ENCODE data around the gene IRF2BPL. TPM values are rescaled to one million over a fixed set of nuclear protein-coding genes. Genes with fewer than 3 reads are reported as not detected.

Gene IRF2BPL
- total RNA-seq, 1 donor from 2014 or later, result 70.2 TPM

DNA sequence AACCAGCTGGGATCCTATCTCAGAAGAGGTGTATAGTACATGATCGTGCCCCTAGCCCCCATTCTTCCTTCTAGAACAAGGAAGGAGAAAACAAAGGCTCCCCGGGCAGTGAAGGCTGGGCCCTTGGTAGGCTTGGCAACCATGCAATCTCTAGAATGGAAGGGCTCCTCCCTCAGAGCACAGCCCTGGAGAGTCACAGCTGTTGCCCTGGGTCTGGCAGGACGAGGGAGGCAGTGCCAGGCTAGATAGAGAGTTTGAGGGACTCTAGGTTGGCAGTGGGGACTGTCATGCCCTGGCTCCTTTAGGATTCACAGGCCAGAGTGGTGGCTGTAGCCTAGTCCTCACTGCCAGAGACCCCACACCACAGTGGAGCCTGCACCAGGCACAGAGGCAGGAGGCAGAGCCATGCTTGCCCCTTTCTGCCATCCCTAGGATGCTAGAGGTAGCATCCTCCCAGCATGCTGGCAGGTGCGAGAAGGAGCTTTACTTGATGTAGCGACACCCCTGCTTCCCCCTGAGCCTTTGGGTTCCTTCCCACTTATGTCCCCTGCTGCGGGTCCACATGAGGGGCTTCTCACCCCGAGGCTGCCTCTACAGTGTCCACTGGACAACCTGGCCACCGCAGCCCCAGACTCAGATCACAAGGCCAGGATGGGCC lies 36.1 kb upstream of the IRF2BPL start:
- no peak for DNase-seq (ENCODE audit: low read depth)
- Histone ChIP-seq H3K4me3 (ENCODE audit: low read depth, low read length) (no peak overlapping the region), H3K27me3 (ENCODE audit: control insufficient read depth, insufficient read depth, low read length) (no peaks in the 10 kb centered on the region), H3K36me3 (ENCODE audit: control insufficient read depth, insufficient read depth, low read length) (no peaks in the 10 kb centered on the region)
- TF ChIP-seq CTCF (IDR thresholded peaks at IDR 0.05; ENCODE audit: insufficient read depth, low read length, poor library complexity, severe bottlenecking), result no peak

GRCh38 chr14:77063571-77064171 lies 35.2 kb upstream of the IRF2BPL start:
- TF ChIP-seq CTCF (IDR thresholded peaks at IDR 0.05; ENCODE audit: insufficient read depth, low read length, poor library complexity, severe bottlenecking), result no peak
- H3K4me3 ChIP-seq (ENCODE audit: low read depth, low read length), result no peak overlapping the region
- H3K36me3 ChIP-seq (ENCODE audit: control insufficient read depth, insufficient read depth, low read length), result no peaks in the 10 kb centered on the region
- H3K27me3 ChIP-seq (ENCODE audit: control insufficient read depth, insufficient read depth, low read length), result no peaks in the 10 kb centered on the region
- DNase-seq (ENCODE audit: low read depth), result no peak

DNA sequence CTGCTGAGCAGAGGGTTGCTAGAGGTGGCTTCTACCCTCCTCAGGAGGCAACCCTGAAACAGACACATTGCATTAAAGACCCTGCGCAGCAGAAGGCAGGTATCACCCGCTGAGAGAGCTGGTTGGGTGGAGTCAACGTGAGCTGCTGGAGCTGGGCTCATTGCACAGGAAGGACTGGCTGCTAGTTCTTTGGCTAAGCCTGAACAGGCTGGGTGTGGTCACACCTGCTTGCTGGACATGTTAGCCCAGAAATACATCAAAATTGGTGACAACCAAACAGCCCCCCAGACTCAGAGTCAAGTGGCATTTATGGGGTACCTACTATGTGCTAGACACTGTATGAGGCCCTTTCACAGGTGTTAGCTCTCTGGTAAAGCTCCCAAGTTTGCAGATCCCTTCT lies 33.8 kb upstream of the IRF2BPL start:
- no peaks in the 10 kb centered on the region for H3K36me3 ChIP-seq (ENCODE audit: control insufficient read depth, insufficient read depth, low read length)
- no peaks in the 10 kb centered on the region for H3K27me3 ChIP-seq (ENCODE audit: control insufficient read depth, insufficient read depth, low read length)
- no peak for TF ChIP-seq CTCF (IDR thresholded peaks at IDR 0.05; ENCODE audit: insufficient read depth, low read length, poor library complexity, severe bottlenecking)
- H3K4me3 ChIP-seq (ENCODE audit: low read depth, low read length), result no peak overlapping the region
- no peak for DNase-seq (ENCODE audit: low read depth)

DNA sequence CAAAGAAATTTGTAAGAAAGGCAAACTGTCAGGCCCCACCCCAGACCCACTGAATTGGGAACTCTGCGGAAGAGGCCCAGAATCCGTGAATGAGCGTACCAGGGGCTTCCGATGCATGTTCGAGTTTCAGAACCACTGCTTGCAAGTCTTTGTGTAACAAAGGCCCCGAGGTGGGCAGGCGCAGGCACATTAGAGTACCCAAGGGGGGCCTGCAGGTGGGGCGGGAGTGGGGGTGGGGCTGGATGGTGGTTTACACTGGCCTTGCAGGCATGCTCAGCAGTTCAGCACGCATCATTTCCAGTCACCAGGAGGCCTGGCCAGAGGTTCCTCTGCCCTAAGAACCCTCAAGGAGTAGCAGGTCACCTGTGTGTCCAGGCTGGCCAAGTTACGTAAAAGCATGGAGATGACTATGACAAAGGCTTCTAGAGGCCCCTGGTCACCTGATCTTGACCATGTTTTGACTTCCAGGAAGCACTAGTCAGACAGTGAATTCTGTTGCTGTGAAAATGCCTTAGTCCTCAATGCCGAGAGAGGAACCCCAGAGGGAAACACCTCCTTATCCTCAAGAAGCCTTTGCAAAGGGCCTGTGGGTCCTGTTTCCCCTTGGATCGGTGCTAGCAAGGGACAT lies 33.2 kb upstream of the IRF2BPL start:
- Histone ChIP-seq H3K4me3 (ENCODE audit: low read depth, low read length) (no peak overlapping the region), H3K27me3 (ENCODE audit: control insufficient read depth, insufficient read depth, low read length) (no peaks in the 10 kb centered on the region), H3K36me3 (ENCODE audit: control insufficient read depth, insufficient read depth, low read length) (no peaks in the 10 kb centered on the region)
- TF ChIP-seq CTCF (IDR thresholded peaks at IDR 0.05; ENCODE audit: insufficient read depth, low read length, poor library complexity, severe bottlenecking), result no peak
- no peak for DNase-seq (ENCODE audit: low read depth)

DNA sequence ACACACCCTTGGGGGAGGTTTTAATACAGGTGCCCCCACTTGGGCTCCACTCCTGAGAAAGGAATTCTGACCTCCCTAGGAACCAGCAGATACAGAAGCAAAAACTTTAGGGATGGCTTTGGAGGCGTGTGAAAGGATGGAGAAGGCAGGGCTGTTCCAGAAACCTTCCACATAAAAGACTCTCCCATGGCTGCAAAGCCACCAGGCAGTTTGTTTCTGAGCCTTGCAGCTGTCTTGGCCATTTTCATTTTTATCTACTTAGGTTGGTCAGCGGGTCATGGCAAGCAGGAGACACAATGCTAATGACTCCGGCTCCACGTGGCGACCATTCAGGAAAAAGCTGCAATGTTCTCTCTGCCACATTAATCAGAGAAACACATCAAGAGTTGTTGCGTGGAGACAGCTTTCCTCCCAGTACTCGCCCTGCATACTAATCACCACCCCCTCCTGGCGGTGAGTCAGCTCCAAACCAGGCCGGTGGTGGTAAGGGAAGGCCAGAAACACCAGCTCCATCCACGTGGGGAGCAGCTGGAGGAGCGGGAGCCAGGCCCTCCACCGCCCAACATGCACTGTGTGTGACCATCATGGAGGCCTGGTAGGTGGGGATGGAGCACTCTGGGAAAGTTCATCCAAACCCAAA lies 30.9 kb upstream of the IRF2BPL start:
- TF ChIP-seq CTCF (IDR thresholded peaks at IDR 0.05; ENCODE audit: insufficient read depth, low read length, poor library complexity, severe bottlenecking), result peak; percentile 43
- H3K36me3 ChIP-seq (ENCODE audit: control insufficient read depth, insufficient read depth, low read length), result no peaks in the 10 kb centered on the region
- H3K4me3 ChIP-seq (ENCODE audit: low read depth, low read length), result no peak overlapping the region
- H3K27me3 ChIP-seq (ENCODE audit: control insufficient read depth, insufficient read depth, low read length), result no peaks in the 10 kb centered on the region
- no peak for DNase-seq (ENCODE audit: low read depth)

All from kidney epithelial cell (primary cell).